AG20443 (cell line): ENCODE measurements around the gene EDAR.

Experiments
- DNase-seq: peaks from one replicate; pipeline ENCODE4 v3.0.0; 2012; ENCODE audit warnings: low spot score, mixed read lengths

The EDAR gene

DNA sequence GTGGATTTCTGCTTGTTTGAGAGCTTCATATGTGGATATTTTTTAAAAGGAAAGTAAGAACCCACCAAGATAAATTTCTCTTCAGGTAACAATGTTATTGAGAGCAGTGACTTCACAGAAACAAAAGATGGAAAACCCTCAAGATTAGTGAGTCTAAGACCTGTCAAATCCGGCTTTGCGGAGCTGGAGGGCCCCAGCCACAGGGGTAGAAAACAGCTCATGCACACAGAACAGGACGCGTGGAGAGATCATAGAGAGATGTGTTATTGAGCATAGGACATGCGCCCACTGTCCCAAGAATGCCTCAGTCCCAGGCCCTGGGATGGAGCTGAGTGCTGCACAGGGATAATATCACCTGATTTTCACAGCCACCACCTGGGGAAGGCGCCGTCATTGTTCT lies 21.3 kb downstream of the EDAR start:
- DNase-seq = no peak

GRCh38 chr2:108965540-108966289 lies 23.3 kb downstream of the EDAR start:
- DNase-seq = no peak

GRCh38 chr2:108963057-108963456 lies 26.0 kb downstream of the EDAR start:
- DNase-seq = no peak

GRCh38 chr2:108961796-108962195 lies 27.2 kb downstream of the EDAR start:
- no peak for DNase-seq

DNA sequence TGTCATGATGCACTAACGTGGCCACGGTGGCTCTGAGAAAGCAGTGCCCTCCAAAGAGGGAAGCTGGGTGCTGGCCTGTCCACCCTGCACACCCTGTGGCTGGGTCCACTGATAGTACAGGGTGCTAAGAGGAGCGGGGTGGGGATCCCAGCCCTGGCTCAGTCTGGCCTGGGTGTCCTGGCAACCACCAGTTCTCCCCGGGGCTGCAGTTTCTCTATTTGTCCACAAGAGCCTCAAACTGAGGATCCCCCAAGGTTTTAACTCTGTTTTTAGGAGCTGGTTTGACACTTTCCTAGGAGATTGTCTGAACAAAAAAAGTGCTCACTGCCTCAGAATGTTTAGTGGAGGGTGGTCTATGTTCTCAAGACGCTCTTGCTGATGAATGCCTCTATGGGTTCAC lies 29.0 kb downstream of the EDAR start:
- DNase-seq = no peak

GRCh38 chr2:108959401-108959800 lies 29.6 kb downstream of the EDAR start:
- no peak for DNase-seq

- no peak for DNase-seq
Measured at GRCh38 chr2:108958632-108959341, 30.2 kb downstream of the EDAR start.

GRCh38 chr2:108958002-108958401 lies 31.0 kb downstream of the EDAR start:
- DNase-seq = no peak

DNA sequence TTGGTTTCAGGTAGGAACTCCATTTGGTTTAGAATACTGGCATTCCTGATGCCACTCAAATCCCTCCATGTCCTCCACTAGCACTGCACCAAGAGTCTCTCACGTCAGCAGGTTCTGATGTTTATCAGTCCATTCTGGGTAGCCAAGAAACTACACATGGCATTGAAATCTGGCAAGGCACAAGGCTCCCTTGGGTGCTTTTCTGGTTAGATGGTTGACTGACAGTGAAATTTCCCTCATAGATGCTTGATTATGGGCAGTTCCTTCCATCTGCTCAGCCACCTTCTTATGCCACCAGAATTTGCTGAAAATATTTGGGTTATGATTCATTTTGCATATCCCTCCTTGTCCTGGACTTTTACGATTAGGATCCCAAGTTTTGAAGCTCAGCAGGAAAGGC lies 32.6 kb downstream of the EDAR start:
- no peak for DNase-seq

DNA sequence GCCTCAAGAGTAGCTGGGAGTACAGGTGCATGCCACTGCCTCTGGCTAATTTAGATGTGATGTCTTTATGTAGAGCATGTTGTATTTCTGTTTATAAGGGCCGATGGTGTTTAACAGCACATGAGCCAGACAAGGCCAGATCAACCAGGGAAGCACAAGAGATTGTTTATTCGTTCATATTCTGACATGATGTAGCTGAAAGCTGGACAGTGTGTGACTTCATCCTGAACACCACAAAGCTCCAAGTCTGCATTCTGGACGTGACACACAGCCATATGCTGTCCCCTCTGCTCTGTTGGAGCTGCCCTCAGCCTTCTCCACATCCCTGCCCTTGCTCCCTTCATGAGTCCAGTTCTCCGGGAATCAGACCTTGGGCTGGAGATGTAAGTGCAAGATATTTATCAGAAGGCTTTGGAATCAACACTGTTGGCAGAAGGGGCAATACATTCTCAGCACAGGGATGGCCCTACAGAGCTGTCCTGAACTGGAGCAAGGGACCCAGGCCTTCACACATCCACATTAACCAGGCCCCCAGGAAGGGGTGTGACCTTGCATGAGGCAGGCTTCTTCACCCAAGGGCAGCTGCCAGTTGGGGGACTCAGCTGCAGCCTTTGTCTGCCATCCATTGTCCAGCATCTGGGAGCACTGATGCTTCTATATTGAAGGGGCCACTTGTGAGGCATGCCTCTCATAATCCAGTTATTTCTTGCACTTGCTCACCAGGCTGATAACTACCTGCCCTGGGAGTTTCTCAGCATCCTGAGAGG lies 38.5 kb downstream of the EDAR start:
- DNase-seq = no peak

DNA sequence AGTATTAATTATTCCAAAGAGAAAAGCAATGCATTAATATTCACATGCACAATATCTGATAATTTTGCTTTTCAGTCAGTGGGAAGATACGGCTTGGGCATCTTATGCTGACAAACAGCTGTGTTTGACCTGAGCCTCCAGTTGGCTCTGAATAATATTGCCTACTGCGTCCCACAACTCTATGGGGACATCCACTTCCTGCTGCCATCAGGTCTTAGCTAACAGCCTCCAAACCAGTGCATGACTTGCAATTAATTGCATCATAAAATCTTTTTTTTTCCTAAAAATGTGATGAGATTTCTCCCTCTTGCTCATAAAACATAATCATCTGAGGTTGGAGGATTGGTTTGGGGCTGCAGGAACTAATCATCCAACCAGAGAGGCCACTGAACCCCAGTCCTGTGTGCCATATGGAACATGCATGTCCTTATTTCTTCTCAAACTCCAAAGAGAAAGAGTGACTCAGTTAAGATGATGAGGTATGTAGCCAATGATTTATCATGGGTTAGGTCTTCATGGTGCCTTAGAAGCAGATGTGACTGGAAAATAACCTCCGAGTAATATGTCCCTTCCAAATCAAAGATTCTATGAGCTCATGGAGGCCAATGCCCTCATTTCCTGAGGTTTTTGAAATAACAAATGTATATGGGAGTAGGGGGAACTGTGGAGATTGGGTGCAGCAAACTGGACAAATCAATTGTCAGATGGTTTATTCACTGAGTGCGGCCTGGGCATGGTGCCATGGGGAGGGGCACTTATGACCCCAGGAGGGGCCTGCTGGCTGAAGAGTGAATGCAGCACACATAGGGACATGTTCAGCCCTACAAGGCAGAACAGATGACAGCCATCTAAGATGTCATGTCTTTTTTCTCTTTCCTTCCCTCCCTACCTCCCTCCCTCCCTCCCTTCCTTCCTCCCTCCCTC lies 39.4 kb downstream of the EDAR start:
- DNase-seq = no peak

DNA sequence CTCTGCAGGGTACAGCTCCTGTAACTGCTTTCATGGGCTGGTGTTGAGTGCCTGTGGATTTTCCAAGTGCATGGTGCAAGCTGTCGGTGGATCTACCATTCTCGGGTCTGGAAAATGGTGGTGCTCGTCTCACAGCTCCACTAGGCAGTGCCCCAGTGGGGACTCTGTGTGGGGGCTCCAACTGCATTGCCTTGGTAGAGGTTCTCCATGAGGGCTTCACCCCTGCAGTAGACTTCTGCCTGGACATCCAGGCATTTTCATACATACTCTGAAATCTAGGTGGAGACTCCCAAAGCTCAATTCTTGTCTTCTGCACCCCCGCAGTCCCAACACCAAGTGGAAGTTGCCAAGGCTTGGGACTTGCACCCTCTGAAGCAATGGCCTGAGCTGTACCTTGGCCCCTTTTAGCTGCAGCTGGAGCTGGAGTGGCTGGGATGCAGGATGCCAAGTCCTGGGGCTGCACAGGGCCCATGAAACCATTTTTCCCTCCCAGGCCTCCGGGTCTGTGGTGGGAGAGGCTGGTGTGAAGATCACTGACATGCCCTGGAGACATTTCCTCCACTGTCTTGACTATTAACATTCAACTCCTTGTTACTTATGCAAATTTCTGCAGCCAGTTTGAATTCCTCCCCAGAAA lies 41.6 kb downstream of the EDAR start:
- no peak for DNase-seq

DNA sequence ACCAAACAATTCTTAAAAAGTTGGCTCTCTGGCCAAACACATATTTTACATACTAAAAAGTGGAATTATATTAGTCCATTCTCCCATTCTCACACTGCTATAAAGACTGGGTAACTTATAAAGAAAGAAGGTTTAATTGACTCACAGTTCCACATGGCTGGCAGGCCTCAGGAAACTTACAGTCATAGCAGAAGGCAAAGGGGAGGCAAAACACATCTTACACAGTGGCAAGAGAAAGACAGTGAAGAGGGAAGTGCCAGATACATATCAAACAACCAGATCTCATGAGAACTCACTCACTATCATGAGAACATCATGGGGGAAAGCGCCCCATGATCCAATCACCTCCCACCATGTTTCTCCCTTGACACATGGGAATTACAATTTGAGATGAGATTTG lies 42.6 kb downstream of the EDAR start:
- no peak for DNase-seq

GRCh38 chr2:108945969-108946368 lies 43.1 kb downstream of the EDAR start:
- DNase-seq = no peak

- DNase-seq = no peak
Measured at GRCh38 chr2:108944601-108945331, 44.3 kb downstream of the EDAR start.

DNA sequence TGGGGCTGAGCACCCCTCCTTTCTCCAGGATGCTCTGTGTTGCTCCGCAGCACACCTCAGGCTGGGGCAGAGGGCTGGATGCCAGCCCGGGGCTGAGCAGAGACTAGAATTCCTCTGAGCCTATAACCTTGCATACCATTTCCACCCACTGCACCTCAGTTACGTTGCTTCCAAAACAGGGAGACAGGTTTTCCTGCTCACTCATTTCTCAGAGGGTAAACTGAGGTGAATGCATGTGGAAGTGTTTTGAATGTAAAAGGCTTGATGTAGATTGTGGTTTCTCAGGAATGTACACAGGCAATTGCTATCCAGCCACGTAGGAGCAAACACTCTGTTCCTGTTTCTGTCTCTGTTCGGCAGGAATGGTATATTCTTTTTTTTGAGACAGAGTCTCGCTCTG lies 45.3 kb downstream of the EDAR start:
- no peak for DNase-seq

- no peak for DNase-seq
Measured at GRCh38 chr2:108942888-108943287, 46.1 kb downstream of the EDAR start.

DNA sequence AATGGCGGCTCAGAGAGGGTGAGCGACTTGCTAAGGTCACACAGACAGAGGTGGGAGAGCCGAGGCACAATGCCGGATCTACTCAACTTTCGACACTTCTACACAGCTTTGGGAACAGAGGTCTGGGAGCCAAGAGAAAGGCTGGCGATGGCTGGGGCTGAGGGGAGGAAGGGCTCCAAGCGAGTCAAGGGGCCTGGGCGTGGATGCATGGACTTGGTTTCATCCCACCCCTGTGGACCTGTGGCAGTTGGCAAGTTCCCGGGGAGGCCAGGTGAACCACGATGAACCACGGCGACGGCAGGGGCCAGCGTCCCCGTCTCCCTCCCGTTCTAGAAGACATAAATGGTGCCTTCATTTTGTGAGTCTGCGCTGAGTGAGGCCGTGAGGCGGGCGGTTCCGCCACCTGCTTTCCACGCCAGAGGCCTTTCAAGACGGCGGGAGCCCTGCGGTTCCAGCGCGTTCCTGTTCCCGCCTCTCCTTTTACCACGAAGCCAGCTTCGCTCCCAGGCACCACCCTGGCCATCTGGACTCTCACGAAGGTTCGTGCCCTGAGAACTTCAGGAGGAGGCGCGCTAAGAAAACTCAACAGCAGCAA lies 46.7 kb downstream of the EDAR start:
- no peak for DNase-seq

DNA sequence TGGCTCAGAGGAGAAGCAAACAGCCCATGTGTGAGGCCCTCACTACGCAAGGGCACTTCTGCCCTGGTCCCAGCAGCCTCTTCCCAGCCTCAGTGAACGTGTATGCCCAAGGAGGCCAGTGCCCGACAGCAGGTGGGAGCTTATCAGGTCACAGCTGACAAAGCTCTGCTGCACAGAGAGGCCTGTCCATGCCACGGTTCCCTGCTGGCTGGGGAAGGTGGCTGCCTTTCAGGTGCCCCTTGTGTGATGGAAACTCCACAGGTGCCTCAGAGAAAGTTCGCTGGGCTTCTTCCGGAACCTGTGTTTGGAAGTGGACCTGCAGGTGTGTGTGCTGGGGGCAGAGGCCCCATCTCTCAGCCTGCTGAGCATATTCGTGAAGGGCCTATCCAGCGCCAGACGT lies 47.3 kb downstream of the EDAR start:
- DNase-seq = no peak

GRCh38 chr2:108941161-108941665 lies 47.8 kb downstream of the EDAR start:
- DNase-seq = no peak
